Measurements from ENCODE around the gene IFIH1.

Gene IFIH1

DNA sequence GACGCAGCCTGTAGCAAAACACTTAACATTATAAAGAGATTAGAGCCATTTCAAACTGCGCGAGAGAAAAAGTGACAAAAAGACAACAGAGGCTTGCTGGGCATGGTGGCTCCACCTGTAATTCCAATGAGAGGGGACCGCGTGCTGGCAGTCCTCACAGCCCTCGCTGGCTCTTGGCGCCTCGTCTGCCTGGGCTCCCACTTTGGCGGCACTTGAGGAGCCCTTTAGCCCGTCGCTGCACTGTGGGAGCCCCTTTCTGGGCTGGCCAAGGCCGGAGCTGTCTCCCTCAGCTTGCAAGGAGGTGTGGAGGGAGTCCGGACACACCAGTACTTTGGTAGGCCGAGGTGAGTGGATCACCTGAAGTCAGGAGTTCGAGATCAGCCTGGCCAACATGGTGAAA lies 9.3 kb upstream of the IFIH1 start:
- Histone ChIP-seq H3K4me2 (ENCODE audit: low read length) (no peak overlapping the region), H4K91ac (ENCODE audit: low read depth, low read length) (no peak overlapping the region), H3K18ac (ENCODE audit: low read length) (no peak overlapping the region), H3K36me3 (ENCODE audit: control insufficient read depth in 1 of 2, insufficient read depth in 2 of 2, low read length in 2 of 2) (no peaks in the 10 kb centered on the region), H2BK120ac (ENCODE audit: insufficient read depth, low read length, poor library complexity) (no peak overlapping the region), H3K27ac (ENCODE audit: low read depth, low read length) (no peak overlapping the region), H4K8ac (ENCODE audit: low read depth, low read length) (no peak overlapping the region), H4K12ac (ENCODE audit: low read depth, low read length) (no peak overlapping the region), H3K27me3 (ENCODE audit: insufficient read depth, low read length) (no peaks in the 10 kb centered on the region), H2AFZ (ENCODE audit: insufficient read depth, low read length, poor library complexity) (no peak overlapping the region), H2BK5ac (ENCODE audit: low read depth, low read length, poor library complexity) (no peak overlapping the region), H3K9me3 (ENCODE audit: insufficient read depth, low read depth, low read length) (no peaks in the 10 kb centered on the region), H3K4me1 (ENCODE audit: control insufficient read depth in 1 of 2, insufficient read depth in 2 of 2, low read length in 2 of 2) (no peaks in the 10 kb centered on the region), H3K23ac (ENCODE audit: low read length) (no peak overlapping the region), H3K79me2 (ENCODE audit: control insufficient read depth, insufficient read depth, low read length, poor library complexity) (no peaks in the 10 kb centered on the region), H3K4me3 (ENCODE audit: low read depth, low read length) (no peak overlapping the region), H3K14ac (ENCODE audit: low read length) (no peak overlapping the region), H2AK5ac (ENCODE audit: low read length) (no peak overlapping the region), H3K79me1 (ENCODE audit: low read length) (no peaks in the 10 kb centered on the region), H2BK12ac (ENCODE audit: low read length) (no peak overlapping the region), H3K9ac (ENCODE audit: low read length) (no peak overlapping the region), H3K4ac (ENCODE audit: low read depth, low read length) (no peak overlapping the region)
- no peak for DNase-seq
- WGBS (ENCODE audit: extremely low coverage, insufficient coverage, insufficient read length), result no CpG with 5 or more reads among the region's 15 CpGs

DNA sequence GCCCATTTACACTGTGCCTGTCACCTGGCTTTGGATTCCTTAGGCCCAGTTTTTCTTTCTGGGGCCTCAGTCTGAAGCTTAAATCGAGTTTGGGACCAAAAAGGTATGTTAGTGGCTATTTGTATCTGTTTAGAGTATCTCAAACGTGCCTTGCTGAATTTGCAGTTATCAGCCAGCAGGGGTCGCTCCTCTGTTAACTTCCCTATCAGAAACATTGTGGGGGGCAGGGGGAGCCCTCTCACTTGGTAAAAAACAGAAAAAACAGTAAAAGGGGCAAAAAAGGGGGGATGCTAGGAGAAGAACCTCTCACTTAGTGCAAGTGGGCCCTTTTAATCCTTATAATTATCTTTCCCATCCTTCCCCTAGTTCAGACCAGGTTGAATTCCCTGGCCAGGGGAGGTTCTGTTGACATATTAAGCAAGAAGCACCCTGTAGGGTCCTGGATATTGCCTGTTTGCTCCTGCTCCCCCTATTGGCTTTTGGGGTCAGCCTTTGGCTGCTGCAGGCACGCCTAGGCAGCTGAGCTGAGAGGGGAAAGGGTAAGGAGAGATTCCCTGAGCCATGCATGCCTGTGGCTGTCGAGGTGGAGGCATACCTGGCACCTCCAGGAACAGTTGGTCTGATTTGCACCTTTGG lies 8.8 kb upstream of the IFIH1 start:
- Histone ChIP-seq H3K23ac (ENCODE audit: low read length) (no peak overlapping the region), H2AFZ (ENCODE audit: insufficient read depth, low read length, poor library complexity) (no peak overlapping the region), H2AK5ac (ENCODE audit: low read length) (no peak overlapping the region), H3K79me2 (ENCODE audit: control insufficient read depth, insufficient read depth, low read length, poor library complexity) (no peaks in the 10 kb centered on the region), H2BK120ac (ENCODE audit: insufficient read depth, low read length, poor library complexity) (no peak overlapping the region), H3K4me2 (ENCODE audit: low read length) (no peak overlapping the region), H3K4me1 (ENCODE audit: control insufficient read depth in 1 of 2, insufficient read depth in 2 of 2, low read length in 2 of 2) (no peaks in the 10 kb centered on the region), H3K14ac (ENCODE audit: low read length) (no peak overlapping the region), H3K9ac (ENCODE audit: low read length) (no peak overlapping the region), H3K27ac (ENCODE audit: low read depth, low read length) (no peak overlapping the region), H3K4me3 (ENCODE audit: low read depth, low read length) (no peak overlapping the region), H4K8ac (ENCODE audit: low read depth, low read length) (no peak overlapping the region), H2BK5ac (ENCODE audit: low read depth, low read length, poor library complexity) (no peak overlapping the region), H3K36me3 (ENCODE audit: control insufficient read depth in 1 of 2, insufficient read depth in 2 of 2, low read length in 2 of 2) (no peaks in the 10 kb centered on the region), H3K4ac (ENCODE audit: low read depth, low read length) (no peak overlapping the region), H2BK12ac (ENCODE audit: low read length) (no peak overlapping the region), H3K79me1 (ENCODE audit: low read length) (no peaks in the 10 kb centered on the region), H3K9me3 (ENCODE audit: insufficient read depth, low read depth, low read length) (no peaks in the 10 kb centered on the region), H4K91ac (ENCODE audit: low read depth, low read length) (no peak overlapping the region), H3K18ac (ENCODE audit: low read length) (no peak overlapping the region), H3K27me3 (ENCODE audit: insufficient read depth, low read length) (no peaks in the 10 kb centered on the region), H4K12ac (ENCODE audit: low read depth, low read length) (no peak overlapping the region)
- WGBS (ENCODE audit: extremely low coverage, insufficient coverage, insufficient read length), result no CpG with 5 or more reads among the region's 5 CpGs
- no peak for DNase-seq

DNA sequence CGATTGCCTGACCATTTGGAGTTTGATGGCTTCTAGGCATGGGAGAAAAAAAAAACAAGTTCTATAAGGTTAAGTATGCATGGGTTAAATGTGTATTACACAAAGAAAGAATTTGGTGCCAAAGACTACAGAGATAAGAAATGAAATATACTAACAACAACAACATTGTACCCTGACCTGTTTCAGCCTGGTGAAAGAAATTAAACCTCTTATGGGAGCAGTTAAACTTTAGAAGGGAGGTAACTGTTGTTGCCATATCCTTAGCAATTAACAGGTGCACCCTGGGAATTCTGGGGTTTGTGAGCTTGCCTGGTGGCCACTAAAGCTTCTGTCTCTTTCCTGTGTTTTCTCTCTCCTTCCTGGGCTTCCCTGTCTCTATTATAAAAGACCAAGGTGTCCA lies 6.5 kb upstream of the IFIH1 start:
- Histone ChIP-seq H2BK120ac (ENCODE audit: insufficient read depth, low read length, poor library complexity) (no peak overlapping the region), H3K79me2 (ENCODE audit: control insufficient read depth, insufficient read depth, low read length, poor library complexity) (no peaks in the 10 kb centered on the region), H3K79me1 (ENCODE audit: low read length) (no peaks in the 10 kb centered on the region), H3K23ac (ENCODE audit: low read length) (no peak overlapping the region), H2AK5ac (ENCODE audit: low read length) (no peak overlapping the region), H3K9ac (ENCODE audit: low read length) (no peak overlapping the region), H2BK5ac (ENCODE audit: low read depth, low read length, poor library complexity) (no peak overlapping the region), H3K27me3 (ENCODE audit: insufficient read depth, low read length) (no peaks in the 10 kb centered on the region), H4K8ac (ENCODE audit: low read depth, low read length) (no peak overlapping the region), H3K18ac (ENCODE audit: low read length) (no peak overlapping the region), H3K14ac (ENCODE audit: low read length) (no peak overlapping the region), H3K4me3 (ENCODE audit: low read depth, low read length) (no peak overlapping the region), H2AFZ (ENCODE audit: insufficient read depth, low read length, poor library complexity) (no peak overlapping the region), H2BK12ac (ENCODE audit: low read length) (no peak overlapping the region), H3K4me1 (ENCODE audit: control insufficient read depth in 1 of 2, insufficient read depth in 2 of 2, low read length in 2 of 2) (no peaks in the 10 kb centered on the region), H3K4me2 (ENCODE audit: low read length) (no peak overlapping the region), H3K27ac (ENCODE audit: low read depth, low read length) (no peak overlapping the region), H3K4ac (ENCODE audit: low read depth, low read length) (no peak overlapping the region), H4K91ac (ENCODE audit: low read depth, low read length) (no peak overlapping the region), H3K9me3 (ENCODE audit: insufficient read depth, low read depth, low read length) (no peaks in the 10 kb centered on the region), H3K36me3 (ENCODE audit: control insufficient read depth in 1 of 2, insufficient read depth in 2 of 2, low read length in 2 of 2) (no peaks in the 10 kb centered on the region), H4K12ac (ENCODE audit: low read depth, low read length) (no peak overlapping the region)
- no CpG with 5 or more reads among the region's 1 CpG for WGBS (ENCODE audit: extremely low coverage, insufficient coverage, insufficient read length)
- no peak for DNase-seq

DNA sequence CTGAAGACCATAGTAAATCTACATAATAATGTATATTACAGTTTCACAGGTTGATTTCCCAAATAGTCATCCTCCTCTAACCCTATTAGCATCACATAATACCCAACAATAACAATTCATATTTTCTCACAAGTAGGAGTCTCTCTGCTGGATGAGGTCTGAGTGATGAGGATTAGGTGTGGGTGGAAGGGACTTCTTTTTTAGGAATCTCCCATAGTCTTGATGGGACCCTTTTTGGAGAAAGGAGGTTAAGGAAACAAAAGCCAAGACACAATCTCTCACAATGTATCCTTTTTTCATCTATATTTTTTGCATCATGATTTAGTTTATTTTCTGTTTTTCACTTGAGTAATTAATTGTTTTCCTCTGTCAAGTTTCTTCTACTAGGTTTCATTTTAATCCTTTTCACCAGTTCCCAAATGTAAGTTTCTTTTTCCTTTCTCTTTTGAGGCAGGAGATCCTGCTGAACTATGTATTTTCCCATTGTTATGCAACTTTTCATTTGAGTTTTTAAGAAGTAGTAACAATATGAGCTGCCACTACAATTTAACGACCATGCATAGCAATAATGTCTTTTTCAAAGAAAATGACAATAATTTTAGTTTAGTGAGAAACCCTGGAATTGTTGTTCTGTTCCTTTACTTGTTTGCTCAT lies 2.5 kb upstream of the IFIH1 start:
- Histone ChIP-seq H3K14ac (ENCODE audit: low read length) (no peak overlapping the region), H3K79me1 (ENCODE audit: low read length) (no peaks in the 10 kb centered on the region), H2BK120ac (ENCODE audit: insufficient read depth, low read length, poor library complexity) (no peak overlapping the region), H3K23ac (ENCODE audit: low read length) (no peak overlapping the region), H3K27me3 (ENCODE audit: insufficient read depth, low read length) (no peaks in the 10 kb centered on the region), H3K18ac (ENCODE audit: low read length) (no peak overlapping the region), H3K79me2 (ENCODE audit: control insufficient read depth, insufficient read depth, low read length, poor library complexity) (no peaks in the 10 kb centered on the region), H2AK5ac (ENCODE audit: low read length) (no peak overlapping the region), H4K91ac (ENCODE audit: low read depth, low read length) (no peak overlapping the region), H3K4me3 (ENCODE audit: low read depth, low read length) (no peak overlapping the region), H3K27ac (ENCODE audit: low read depth, low read length) (no peak overlapping the region), H2BK12ac (ENCODE audit: low read length) (no peak overlapping the region), H3K4ac (ENCODE audit: low read depth, low read length) (no peak overlapping the region), H3K4me1 (ENCODE audit: control insufficient read depth in 1 of 2, insufficient read depth in 2 of 2, low read length in 2 of 2) (peaks cover 0 to 2% of the 10 kb centered on the region in 2 experiments), H3K9ac (ENCODE audit: low read length) (no peak overlapping the region), H3K36me3 (ENCODE audit: control insufficient read depth in 1 of 2, insufficient read depth in 2 of 2, low read length in 2 of 2) (no peaks in the 10 kb centered on the region), H2AFZ (ENCODE audit: insufficient read depth, low read length, poor library complexity) (no peak overlapping the region), H2BK5ac (ENCODE audit: low read depth, low read length, poor library complexity) (no peak overlapping the region), H3K4me2 (ENCODE audit: low read length) (no peak overlapping the region), H4K8ac (ENCODE audit: low read depth, low read length) (no peak overlapping the region), H4K12ac (ENCODE audit: low read depth, low read length) (no peak overlapping the region), H3K9me3 (ENCODE audit: insufficient read depth, low read depth, low read length) (no peaks in the 10 kb centered on the region)
- WGBS (ENCODE audit: extremely low coverage, insufficient coverage, insufficient read length), result no CpG with 5 or more reads among the region's 1 CpG
- DNase-seq, result no peak

Measured in trophoblast cell (in vitro differentiated cells and primary cell).